GM12878 (cell line): Measurements from ENCODE around the gene SIK3. TPM values are rescaled to one million over a fixed set of nuclear protein-coding genes. Genes with fewer than 3 reads are reported as not detected.

Experiments
- ATAC-seq: fragments of 200-7000 bp; cut with Tn5 transposase; 3 replicates; pipeline ENCODE4 v1.9.1; 2020; ENCODE audit warnings: mild to moderate bottlenecking, moderate library complexity
- BruUV-seq: library from RNA; stranded (reverse); fragments of 400-500 nt; replicated peaks from 2 replicates; lab custom pipeline; 2021; lab: Mats Ljungman, UMichigan
- CTCF ChIA-PET: fragments of 300-600 bp; sonication (Branson Sonifier 250); formaldehyde crosslinking; extraction: SDS; loops from one replicate; lab custom pipeline; 2021; ENCODE audit warnings: inconsistent platforms; lab: Yijun Ruan, JAX
- POLR2A ChIA-PET: fragments of 350-600 bp; formaldehyde crosslinking; extraction: SDS; loops from one replicate; lab custom pipeline; 2021; ENCODE audit warnings: inconsistent platforms; lab: Charles Lee
- RAD21 ChIA-PET: fragments of 300-600 bp; sonication (Branson Sonifier 250); formaldehyde crosslinking; loops from one replicate; lab custom pipeline; 2023; ENCODE audit warnings: antibody characterized with exemption; ENCODE audit not compliant: unreplicated experiment; lab: Charles Lee
- SMC1A ChIA-PET: fragments of 300-600 bp; sonication (Branson Sonifier 250); formaldehyde crosslinking; loops from one replicate; lab custom pipeline; 2023; ENCODE audit not compliant: unreplicated experiment, uncharacterized antibody; lab: Charles Lee
- DNase-seq: peaks from one replicate; pipeline ENCODE4 v3.0.0-alpha.2; 2011; ENCODE audit warnings: low read depth, low spot score
- FAIRE-seq: peaks from 3 replicates; lab custom pipeline; 2011; peaks lifted over from hg19 to GRCh38; lab: Jason Lieb, UNC
- H2AFZ ChIP-seq: 2 replicates; pipeline ENCODE4 v1.6.0; 2011; ENCODE audit warnings: low read depth, low read length, control low read depth; ENCODE audit not compliant: control insufficient read depth
- H3K27ac ChIP-seq: 2 replicates; pipeline ENCODE4 v1.5.1; 2011; ENCODE audit warnings: control low read depth; ENCODE audit not compliant: control insufficient read depth, insufficient read depth
- H3K27me3 ChIP-seq, 2 experiments: replicated peaks in 1 of 2; 2 replicates each; pipeline versions ENCODE4 v1.6.0 to v1.6.1; 2011; ENCODE audit warnings: low read length in 1 of 2; ENCODE audit not compliant: control insufficient read depth in 2 of 2, insufficient read depth in 2 of 2
- H3K36me3 ChIP-seq, 2 experiments: 2 replicates each; pipeline ENCODE4 v1.5.1; 2011; ENCODE audit warnings: low read length in 1 of 2; ENCODE audit not compliant: control insufficient read depth in 2 of 2, insufficient read depth in 2 of 2
- H3K4me1 ChIP-seq: 2 replicates; pipeline ENCODE4 v1.6.1; 2011; ENCODE audit warnings: mild to moderate bottlenecking, low read length, moderate library complexity, mixed read lengths; ENCODE audit not compliant: control insufficient read depth, insufficient read depth
- H3K4me2 ChIP-seq: 2 replicates; pipeline ENCODE4 v1.6.0; 2011; ENCODE audit warnings: control low read depth; ENCODE audit not compliant: control insufficient read depth, insufficient read depth
- H3K4me3 ChIP-seq: fragments of 200-600 bp; sonication (generic); 2 replicates; pipeline ENCODE4 v1.5.1; 2016
- H3K79me2 ChIP-seq: 2 replicates; pipeline ENCODE4 v1.6.0; 2011; ENCODE audit warnings: low read length; ENCODE audit not compliant: control insufficient read depth, insufficient read depth
- H3K9ac ChIP-seq: 2 replicates; pipeline ENCODE4 v1.8.0; 2011; ENCODE audit warnings: low read length, control low read depth, mixed read lengths; ENCODE audit not compliant: control insufficient read depth, insufficient read depth
- H3K9me3 ChIP-seq: replicated peaks from 3 replicates; pipeline ENCODE4 v1.5.1; 2011; ENCODE audit warnings: mild to moderate bottlenecking, low read length; ENCODE audit not compliant: control insufficient read depth, insufficient read depth
- H4K20me1 ChIP-seq: 2 replicates; pipeline ENCODE4 v1.6.0; 2011; ENCODE audit not compliant: control insufficient read depth, insufficient read depth
- CEBPZ ChIP-seq: fragments of 150-350 bp; IDR thresholded peaks from 2 replicates; pipeline ENCODE4 v1.6.1; 2016; ENCODE audit warnings: low read depth, low read length
- NR2F1 ChIP-seq: fragments of 450-650 bp; conservative IDR thresholded peaks from 2 replicates; pipeline ENCODE4 v1.6.1; 2017; ENCODE audit warnings: mild to moderate bottlenecking
- POU2F2 ChIP-seq: IDR thresholded peaks from 3 replicates; pipeline ENCODE4 v1.6.1; 2011; ENCODE audit warnings: low read depth, mild to moderate bottlenecking, low read length, borderline replicate concordance
- RUNX3 ChIP-seq: IDR thresholded peaks from 2 replicates; pipeline ENCODE4 v1.6.1; 2012; ENCODE audit warnings: low read length, inconsistent platforms
- TBL1XR1 ChIP-seq: IDR thresholded peaks from 2 replicates; pipeline ENCODE4 v1.6.1; 2012; ENCODE audit warnings: low read depth, low read length, improper control_type of control experiment
- ZNF384 ChIP-seq: IDR thresholded peaks from 2 replicates; pipeline ENCODE4 v1.6.1; 2012; ENCODE audit warnings: low read depth, mild to moderate bottlenecking, low read length, improper control_type of control experiment, borderline replicate concordance
- WGBS: methylation state at CpG from one replicate; pipeline ENCODE4 v1.1.6; 2016; ENCODE audit warnings: low lambda C conversion rate; ENCODE audit not compliant: insufficient replicate concordance, insufficient coverage; ENCODE audit errors: missing lambda C conversion rate; 5-methylcytosine and 5-hydroxymethylcytosine counted together
- in situ Hi-C: fragments of 300-500 bp; cut with MboI; formaldehyde crosslinking; loops from 9 replicates; pipeline ENCODE4 v1.14.3; 2018; ENCODE audit warnings: mixed read lengths
- intact Hi-C: fragments of 100-400 bp; cut with micrococcal nuclease; formaldehyde crosslinking; loops from one replicate; pipeline ENCODE4 v1.14.2; 2022; ENCODE audit not compliant: unreplicated experiment
- polyA plus RNA-seq, 11 experiments: library from polyadenylated mRNA; depleted of rRNA in 4 of 11; unstranded in 6 of 11; stranded (reverse) in 5 of 11; fragments of >200 nt; fragmentation: Nextera tagmentation in 4 of 11; fragmentation: Illumina TruSeq in 1 of 11; extraction: Ambion mirVana in 4 of 11; extraction: Trizol in 1 of 11; gene quantifications; 1 replicate in 1 of 11; 2 replicates in 10 of 11; pipeline versions ENCODE4 v1.2.1 to v1.2.3, GENCODE V29; 2011 to 2016; ENCODE audit warnings: inconsistent platforms in 2 of 11, missing spikeins in 2 of 11, low read depth in 1 of 11
- total RNA-seq, 4 experiments: library from RNA; depleted of rRNA in 3 of 4; stranded (reverse); fragments of >200 nt in 3 of 4; fragmentation: Illumina TruSeq in 1 of 4; extraction: Trizol in 1 of 4; gene quantifications; 2 replicates each; pipeline versions ENCODE4 v1.2.1 to v1.2.3, GENCODE V29; 2013 to 2021

Gene SIK3
- total and polyA plus RNA-seq, 10 of the 15 experiments (the other 5 are each of a cell fraction or from before 2014, with no cell fraction given) = 2.5 to 31.9 (median 11.1) TPM

- Histone ChIP-seq H3K27me3 (no peaks in the 10 kb centered on the region), H3K9me3 (no peaks in the 10 kb centered on the region), H3K27ac (no peak overlapping the region)
- ChIA-PET POLR2A (interaction anchor here (0.7 kb wide), 1 partner anchor 19 kb away, joined by 3 read pairs; no protein-coding TSS in a partner anchor), CTCF (interaction anchor here (1.4 to 1.8 kb wide), 2 partner anchors 39 to 232 kb away, joined by 4 to 5 read pairs; no protein-coding TSS in a partner anchor)
- intact Hi-C loops = no loop called here
- no peak for TF ChIP-seq CEBPZ
- TF ChIP-seq TBL1XR1 = no peak
- no peak for TF ChIP-seq NR2F1
- no peak for TF ChIP-seq RUNX3
- TF ChIP-seq ZNF384 = no peak
- TF ChIP-seq POU2F2 = no peak
- TF ChIP-seq, all 136 proteins: peak for 0
- Histone ChIP-seq H3K36me3 (peaks cover 15 to 19% of the 10 kb centered on the region in 2 experiments), H2AFZ (no peak overlapping the region), H3K4me1 (no peaks in the 10 kb centered on the region), H3K9ac (no peak overlapping the region), H3K4me3 (no peak overlapping the region), H3K79me2 (no peaks in the 10 kb centered on the region), H4K20me1 (no peaks in the 10 kb centered on the region), H3K4me2 (no peak overlapping the region)
- ATAC-seq (no peak), DNase-seq (no peak), FAIRE-seq (no peak)
- SMC1A ChIA-PET = interaction anchor here (1.2 kb wide), 1 partner anchor 9 kb away, joined by 3 read pairs; no protein-coding TSS in a partner anchor
- RAD21 ChIA-PET = no interaction called here
- in situ Hi-C loops = no loop called here
- no TSS peak for BruUV-seq
- 100% methylated on average over 2 of the region's 2 CpGs for WGBS
Observed at GRCh38 chr11:116874251-116874650, 224.0 kb downstream of the SIK3 start.
